C4-2B (cell line): ENCODE measurements around the gene SH3RF2.

Source experiments
- CTCF ChIP-seq: fragments of 450-650 bp; conservative IDR thresholded peaks from 2 replicates; pipeline ENCODE4 v1.5.1; 2017; ENCODE audit warnings: mild to moderate bottlenecking
- ZFX ChIP-seq: fragments of 450-650 bp; IDR thresholded peaks from 2 replicates; pipeline ENCODE4 v1.6.1; 2017

DNA sequence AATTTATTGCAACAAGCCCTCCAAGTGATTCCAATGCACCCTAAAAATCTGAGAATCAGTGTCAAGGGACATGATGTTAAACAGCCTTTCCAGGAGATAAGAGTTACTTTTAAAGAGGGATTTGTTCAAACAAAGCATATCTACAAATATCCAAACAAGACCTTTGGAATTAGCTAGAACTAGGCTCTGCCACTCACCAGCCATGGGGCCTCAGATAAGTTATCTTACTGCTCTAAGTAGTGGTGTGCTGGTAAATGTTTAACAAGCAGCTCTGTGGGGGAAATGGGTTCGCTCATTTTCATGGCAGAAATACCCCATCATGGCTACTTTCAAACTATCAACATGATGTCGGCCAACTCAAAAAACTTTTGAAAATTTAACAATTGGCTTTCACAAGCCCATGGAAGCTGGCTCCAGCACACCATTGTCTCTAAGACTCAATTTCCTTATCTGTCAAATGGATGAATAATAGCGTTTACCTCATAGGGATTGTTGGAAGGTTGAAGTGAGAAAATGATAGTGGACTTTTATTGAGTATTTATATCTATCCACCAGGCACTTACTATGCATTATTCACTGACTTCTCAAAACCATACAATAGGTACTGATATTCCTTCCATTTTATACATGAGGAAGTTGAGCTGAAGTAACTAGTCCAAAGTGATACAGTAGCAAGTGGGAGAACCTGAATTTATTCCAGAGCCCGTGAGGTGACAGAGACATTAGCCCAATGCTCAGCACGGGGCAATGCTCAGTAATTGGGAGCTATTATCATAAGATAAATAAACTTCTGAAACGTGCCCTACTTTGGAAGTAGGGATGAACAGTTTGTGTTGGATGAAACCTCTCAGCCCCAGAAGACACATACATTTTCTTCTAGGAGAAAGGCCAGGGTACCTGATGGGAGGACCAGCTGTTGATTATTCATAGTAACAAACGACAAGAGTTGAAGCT, 43.2 kb downstream of the SH3RF2 start:
- no peak for TF ChIP-seq CTCF
- TF ChIP-seq ZFX, result no peak
